Nephron (organoid): Measurements from ENCODE around the gene SLC5A4.

Experiments used
- H3K27ac Mint-ChIP-seq, 3 experiments: 2 replicates each; pipeline ENCODE4 v1.8.0; 2020; ENCODE audit warnings: mixed read lengths in 3 of 3, mild to moderate bottlenecking in 2 of 3, moderate library complexity in 1 of 3
- H3K27me3 Mint-ChIP-seq: 2 replicates; pipeline ENCODE4 v1.8.0; 2021; ENCODE audit warnings: low read depth, mild to moderate bottlenecking, moderate library complexity, mixed read lengths
- H3K36me3 Mint-ChIP-seq: 2 replicates; pipeline ENCODE4 v1.8.0; 2020; ENCODE audit warnings: low read depth, mixed read lengths
- H3K4me1 Mint-ChIP-seq: 2 replicates; pipeline ENCODE4 v1.8.0; 2020; ENCODE audit warnings: mixed read lengths
- H3K4me3 Mint-ChIP-seq, 3 experiments: 2 replicates each; pipeline ENCODE4 v1.8.0; 2020; ENCODE audit warnings: mild to moderate bottlenecking in 3 of 3, mixed read lengths in 3 of 3, moderate library complexity in 2 of 3
- H3K9me3 Mint-ChIP-seq: 2 replicates; pipeline ENCODE4 v1.8.0; 2020; ENCODE audit warnings: mixed read lengths
- TF ChIP-seq, protein P1 (sequence below), 3 experiments: fragments of 200-600 bp; sonication (generic); IDR thresholded peaks; one replicate each; pipeline ENCODE4 v1.5.0; 2021; ENCODE audit warnings: antibody characterized with exemption in 3 of 3; ENCODE audit not compliant: unreplicated experiment in 3 of 3

Gene SLC5A4

DNA sequence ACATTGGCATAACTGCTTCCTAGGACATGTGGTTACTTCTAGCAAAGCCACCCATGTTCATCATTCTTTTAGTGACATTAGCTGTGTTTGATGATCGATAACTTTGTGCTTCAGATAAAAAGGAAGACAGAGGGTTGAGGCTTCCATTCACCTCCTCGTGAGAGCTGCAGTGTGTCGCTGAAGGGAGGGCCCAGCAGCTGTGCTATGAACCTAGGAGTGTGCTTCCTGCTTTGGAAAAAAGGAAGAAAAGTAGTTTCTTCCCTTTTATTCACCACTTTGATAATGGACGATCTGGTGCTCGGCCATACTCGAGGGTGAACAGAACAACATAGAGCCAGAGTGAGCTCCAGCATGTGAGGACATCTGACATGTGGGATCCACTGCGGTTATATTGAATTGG lies 44.1 kb downstream of the SLC5A4 start:
- no peaks in the 10 kb centered on the region for H3K9me3 Mint-ChIP-seq
- peaks cover 14% of the 10 kb centered on the region for H3K4me1 Mint-ChIP-seq
- peaks cover 9% of the 10 kb centered on the region for H3K27me3 Mint-ChIP-seq
- H3K36me3 Mint-ChIP-seq, result peaks cover 3% of the 10 kb centered on the region
- TF ChIP-seq, protein P1, sequence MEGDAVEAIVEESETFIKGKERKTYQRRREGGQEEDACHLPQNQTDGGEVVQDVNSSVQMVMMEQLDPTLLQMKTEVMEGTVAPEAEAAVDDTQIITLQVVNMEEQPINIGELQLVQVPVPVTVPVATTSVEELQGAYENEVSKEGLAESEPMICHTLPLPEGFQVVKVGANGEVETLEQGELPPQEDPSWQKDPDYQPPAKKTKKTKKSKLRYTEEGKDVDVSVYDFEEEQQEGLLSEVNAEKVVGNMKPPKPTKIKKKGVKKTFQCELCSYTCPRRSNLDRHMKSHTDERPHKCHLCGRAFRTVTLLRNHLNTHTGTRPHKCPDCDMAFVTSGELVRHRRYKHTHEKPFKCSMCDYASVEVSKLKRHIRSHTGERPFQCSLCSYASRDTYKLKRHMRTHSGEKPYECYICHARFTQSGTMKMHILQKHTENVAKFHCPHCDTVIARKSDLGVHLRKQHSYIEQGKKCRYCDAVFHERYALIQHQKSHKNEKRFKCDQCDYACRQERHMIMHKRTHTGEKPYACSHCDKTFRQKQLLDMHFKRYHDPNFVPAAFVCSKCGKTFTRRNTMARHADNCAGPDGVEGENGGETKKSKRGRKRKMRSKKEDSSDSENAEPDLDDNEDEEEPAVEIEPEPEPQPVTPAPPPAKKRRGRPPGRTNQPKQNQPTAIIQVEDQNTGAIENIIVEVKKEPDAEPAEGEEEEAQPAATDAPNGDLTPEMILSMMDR (IDR thresholded peaks at IDR 0.05; ENCODE audit: unreplicated experiment in 3 of 3), result no peak
- H3K27ac Mint-ChIP-seq, result no peak overlapping the region
- H3K4me3 Mint-ChIP-seq, result no peak overlapping the region

DNA sequence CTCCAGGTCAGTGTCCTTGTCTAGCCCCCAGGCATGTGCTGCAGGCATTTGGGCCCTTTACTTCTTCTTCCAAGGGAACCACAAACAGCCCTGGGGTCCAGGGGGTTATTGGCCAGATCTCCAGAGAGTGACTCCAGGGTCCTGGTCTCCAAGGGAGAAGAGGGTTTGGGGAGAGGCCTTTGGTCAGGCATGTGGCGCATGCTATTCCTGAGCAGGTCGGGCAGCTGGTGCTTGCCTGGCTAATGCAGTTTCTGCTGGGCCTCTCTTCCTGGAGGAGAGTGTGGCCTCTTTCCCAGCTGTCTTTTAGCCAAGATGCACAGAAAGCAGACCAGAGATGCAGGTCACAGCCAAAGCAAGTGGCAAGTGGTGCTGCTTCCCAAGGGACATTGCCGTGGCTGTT lies 46.5 kb downstream of the SLC5A4 start:
- TF ChIP-seq, protein P1 (IDR thresholded peaks at IDR 0.05; ENCODE audit: unreplicated experiment in 3 of 3), result no peak
- Mint-ChIP-seq H3K4me3 (no peak overlapping the region), H3K9me3 (no peaks in the 10 kb centered on the region), H3K27ac (no peak overlapping the region), H3K4me1 (peaks cover 25% of the 10 kb centered on the region), H3K27me3 (peaks cover 27% of the 10 kb centered on the region), H3K36me3 (peaks cover 3% of the 10 kb centered on the region)

- TF ChIP-seq, protein P1 (IDR thresholded peaks at IDR 0.05; ENCODE audit: unreplicated experiment in 3 of 3), result no peak
Measured at GRCh38 chr22:32207971-32208480, 47.1 kb downstream of the SLC5A4 start.

DNA sequence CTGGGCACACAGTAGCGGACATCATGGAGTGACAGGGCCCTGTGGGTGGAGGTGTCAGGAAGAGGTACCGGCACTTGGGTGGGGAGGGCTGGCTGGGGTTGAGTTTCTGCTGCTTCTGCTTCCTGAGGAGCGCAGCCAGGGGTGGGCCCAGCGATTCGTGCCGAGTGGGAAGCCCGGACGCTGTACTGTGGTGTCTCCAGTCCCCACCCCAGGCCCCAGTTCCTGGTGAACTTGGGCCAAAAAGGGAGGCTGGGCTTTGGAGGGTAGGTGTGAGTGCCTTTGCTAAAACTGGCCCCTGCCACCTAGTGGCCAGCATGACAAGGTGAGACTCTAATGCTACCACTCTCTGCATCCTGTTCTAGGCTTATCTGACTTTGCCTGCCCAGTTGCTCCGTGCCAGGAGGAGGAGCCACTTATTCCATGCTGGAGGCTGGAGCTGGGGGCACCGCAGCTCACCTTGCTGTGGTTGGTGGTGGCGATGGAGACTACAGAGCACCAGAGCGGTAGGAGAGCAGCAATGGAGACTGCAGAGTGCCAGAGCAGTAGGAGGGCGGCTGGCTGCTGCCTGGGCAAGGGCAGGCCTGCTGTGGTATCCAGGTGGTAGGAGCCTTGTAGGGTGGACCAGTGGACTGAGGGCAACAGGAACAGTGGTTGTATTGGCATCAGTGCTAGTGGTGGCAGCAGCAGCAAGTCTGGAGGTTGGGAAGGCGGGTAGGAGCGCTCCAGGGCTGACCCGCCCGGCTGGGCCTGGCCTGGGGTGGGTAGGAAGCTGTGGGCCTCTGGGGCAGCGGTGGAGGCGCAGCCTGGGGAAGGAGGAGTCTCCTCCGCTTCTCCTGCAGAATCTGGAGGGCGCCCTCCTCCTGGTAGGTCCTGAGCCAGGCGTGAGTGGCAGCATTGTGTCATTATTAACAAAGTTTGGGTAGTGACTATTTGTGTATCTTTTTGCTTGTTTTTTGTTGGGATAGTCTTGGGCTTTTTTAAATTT lies 48.1 kb downstream of the SLC5A4 start:
- Mint-ChIP-seq H3K4me1 (peaks cover 25% of the 10 kb centered on the region), H3K9me3 (no peaks in the 10 kb centered on the region), H3K27ac (no peak overlapping the region), H3K27me3 (peaks cover 43% of the 10 kb centered on the region), H3K4me3 (peak overlapping the region; percentile 75 to 84 (median 76)), H3K36me3 (peaks cover 3% of the 10 kb centered on the region)
- TF ChIP-seq, protein P1 (IDR thresholded peaks at IDR 0.05; ENCODE audit: unreplicated experiment in 3 of 3), result peak; percentile 24 to 48 (median 31)

More at GRCh38 chr22:32207971-32208480, 47.1 kb downstream of the SLC5A4 start:
- Mint-ChIP-seq H3K36me3 (peaks cover 3% of the 10 kb centered on the region), H3K9me3 (no peaks in the 10 kb centered on the region), H3K4me3 (peak overlapping the region in 2 of 3 experiments; percentile 52 to 76), H3K27me3 (peaks cover 34% of the 10 kb centered on the region), H3K27ac (no peak overlapping the region), H3K4me1 (peaks cover 25% of the 10 kb centered on the region)

GRCh38 chr22:32205974-32206773 lies 49.0 kb downstream of the SLC5A4 start:
- peaks cover 25% of the 10 kb centered on the region for H3K4me1 Mint-ChIP-seq
- peak overlapping the region; percentile 84 to 91 (median 87) for H3K4me3 Mint-ChIP-seq
- no peak overlapping the region for H3K27ac Mint-ChIP-seq
- H3K9me3 Mint-ChIP-seq, result no peaks in the 10 kb centered on the region
- TF ChIP-seq, protein P1 (IDR thresholded peaks at IDR 0.05; ENCODE audit: unreplicated experiment in 3 of 3), result peak in 1 of 3 experiments; percentile 10
- H3K36me3 Mint-ChIP-seq, result peaks cover 3% of the 10 kb centered on the region
- H3K27me3 Mint-ChIP-seq, result peaks cover 47% of the 10 kb centered on the region
